ENCODE data around the gene HACE1. TPM values are rescaled to one million over a fixed set of nuclear protein-coding genes. Genes with fewer than 3 reads are reported as not detected.
"Not testable (repeated sequence)": the region's sequence is repeated elsewhere in the genome, so short reads cannot be mapped to it uniquely, and the experiment has no call there.

Gene HACE1
- total RNA-seq, 1 donor, result 9.3 TPM

- not testable (repeated sequence) for H3K4me1 ChIP-seq (ENCODE audit: insufficient read depth, low read length); H3K27me3 ChIP-seq (ENCODE audit: insufficient read depth, low read length); H3K4me3 ChIP-seq (ENCODE audit: low read length); H3K9me3 ChIP-seq (ENCODE audit: low read depth, low read length)
Measured at GRCh38 chr6:104847721-104848120, 12.0 kb downstream of the HACE1 start.

- no peaks in the 10 kb centered on the region for H3K9me3 ChIP-seq (ENCODE audit: low read depth, low read length)
- no peaks in the 10 kb centered on the region for H3K4me1 ChIP-seq (ENCODE audit: insufficient read depth, low read length)
- no peak overlapping the region for H3K4me3 ChIP-seq (ENCODE audit: low read length)
- H3K27me3 ChIP-seq (ENCODE audit: insufficient read depth, low read length), result no peaks in the 10 kb centered on the region
Measured at GRCh38 chr6:104843229-104843628, 16.5 kb downstream of the HACE1 start.

- Histone ChIP-seq H3K4me1 (ENCODE audit: insufficient read depth, low read length) (no peaks in the 10 kb centered on the region), H3K27me3 (ENCODE audit: insufficient read depth, low read length) (no peaks in the 10 kb centered on the region), H3K9me3 (ENCODE audit: low read depth, low read length) (no peaks in the 10 kb centered on the region), H3K4me3 (ENCODE audit: low read length) (no peak overlapping the region)
Measured at GRCh38 chr6:104837158-104837557, 22.6 kb downstream of the HACE1 start.

- not testable (repeated sequence) for H3K4me1 ChIP-seq (ENCODE audit: insufficient read depth, low read length); H3K4me3 ChIP-seq (ENCODE audit: low read length); H3K9me3 ChIP-seq (ENCODE audit: low read depth, low read length); H3K27me3 ChIP-seq (ENCODE audit: insufficient read depth, low read length)
Measured at GRCh38 chr6:104836479-104837020, 23.2 kb downstream of the HACE1 start.

GRCh38 chr6:104835782-104836181 is 23.9 kb downstream of the HACE1 start:
- Histone ChIP-seq H3K4me1 (ENCODE audit: insufficient read depth, low read length) (no peaks in the 10 kb centered on the region), H3K27me3 (ENCODE audit: insufficient read depth, low read length) (no peaks in the 10 kb centered on the region), H3K4me3 (ENCODE audit: low read length) (no peak overlapping the region), H3K9me3 (ENCODE audit: low read depth, low read length) (no peaks in the 10 kb centered on the region)

GRCh38 chr6:104829183-104829958 is 30.3 kb downstream of the HACE1 start:
- no peaks in the 10 kb centered on the region for H3K4me1 ChIP-seq (ENCODE audit: insufficient read depth, low read length)
- H3K4me3 ChIP-seq (ENCODE audit: low read length), result no peak overlapping the region
- no peaks in the 10 kb centered on the region for H3K27me3 ChIP-seq (ENCODE audit: insufficient read depth, low read length)
- no peaks in the 10 kb centered on the region for H3K9me3 ChIP-seq (ENCODE audit: low read depth, low read length)

- Histone ChIP-seq H3K27me3 (ENCODE audit: insufficient read depth, low read length) (no peaks in the 10 kb centered on the region), H3K4me1 (ENCODE audit: insufficient read depth, low read length) (no peaks in the 10 kb centered on the region), H3K9me3 (ENCODE audit: low read depth, low read length) (no peaks in the 10 kb centered on the region), H3K4me3 (ENCODE audit: low read length) (no peak overlapping the region)
Measured at GRCh38 chr6:104828478-104828877, 31.2 kb downstream of the HACE1 start.

- not testable (repeated sequence) for H3K4me1 ChIP-seq (ENCODE audit: insufficient read depth, low read length); H3K9me3 ChIP-seq (ENCODE audit: low read depth, low read length); H3K4me3 ChIP-seq (ENCODE audit: low read length); H3K27me3 ChIP-seq (ENCODE audit: insufficient read depth, low read length)
Measured at GRCh38 chr6:104820820-104821219, 38.9 kb downstream of the HACE1 start.

- no peaks in the 10 kb centered on the region for H3K4me1 ChIP-seq (ENCODE audit: insufficient read depth, low read length)
- no peaks in the 10 kb centered on the region for H3K9me3 ChIP-seq (ENCODE audit: low read depth, low read length)
- no peak overlapping the region for H3K4me3 ChIP-seq (ENCODE audit: low read length)
- H3K27me3 ChIP-seq (ENCODE audit: insufficient read depth, low read length), result no peaks in the 10 kb centered on the region
Measured at GRCh38 chr6:104816125-104816524, 43.6 kb downstream of the HACE1 start.

GRCh38 chr6:104814743-104815142 is 45.0 kb downstream of the HACE1 start:
- H3K27me3 ChIP-seq (ENCODE audit: insufficient read depth, low read length), result no peaks in the 10 kb centered on the region
- H3K4me3 ChIP-seq (ENCODE audit: low read length), result no peak overlapping the region
- H3K9me3 ChIP-seq (ENCODE audit: low read depth, low read length), result no peaks in the 10 kb centered on the region
- no peaks in the 10 kb centered on the region for H3K4me1 ChIP-seq (ENCODE audit: insufficient read depth, low read length)

- Histone ChIP-seq H3K4me1 (ENCODE audit: insufficient read depth, low read length) (no peaks in the 10 kb centered on the region), H3K9me3 (ENCODE audit: low read depth, low read length) (no peaks in the 10 kb centered on the region), H3K4me3 (ENCODE audit: low read length) (no peak overlapping the region), H3K27me3 (ENCODE audit: insufficient read depth, low read length) (no peaks in the 10 kb centered on the region)
Measured at GRCh38 chr6:104813552-104813951, 46.2 kb downstream of the HACE1 start.

- Histone ChIP-seq H3K4me1 (ENCODE audit: insufficient read depth, low read length) (no peaks in the 10 kb centered on the region), H3K27me3 (ENCODE audit: insufficient read depth, low read length) (no peaks in the 10 kb centered on the region), H3K4me3 (ENCODE audit: low read length) (no peak overlapping the region), H3K9me3 (ENCODE audit: low read depth, low read length) (no peaks in the 10 kb centered on the region)
Measured at GRCh38 chr6:104809116-104809515, 50.6 kb downstream of the HACE1 start.

- H3K4me3 ChIP-seq (ENCODE audit: low read length); H3K4me1 ChIP-seq (ENCODE audit: insufficient read depth, low read length); H3K9me3 ChIP-seq (ENCODE audit: low read depth, low read length); H3K27me3 ChIP-seq (ENCODE audit: insufficient read depth, low read length): not testable (repeated sequence)
Measured at GRCh38 chr6:104805335-104805734, 54.4 kb downstream of the HACE1 start.

GRCh38 chr6:104799134-104799657 is 60.5 kb downstream of the HACE1 start:
- H3K9me3 ChIP-seq (ENCODE audit: low read depth, low read length), result no peaks in the 10 kb centered on the region
- no peaks in the 10 kb centered on the region for H3K4me1 ChIP-seq (ENCODE audit: insufficient read depth, low read length)
- no peaks in the 10 kb centered on the region for H3K27me3 ChIP-seq (ENCODE audit: insufficient read depth, low read length)
- no peak overlapping the region for H3K4me3 ChIP-seq (ENCODE audit: low read length)

- Histone ChIP-seq H3K9me3 (ENCODE audit: low read depth, low read length) (no peaks in the 10 kb centered on the region), H3K4me1 (ENCODE audit: insufficient read depth, low read length) (no peaks in the 10 kb centered on the region), H3K27me3 (ENCODE audit: insufficient read depth, low read length) (no peaks in the 10 kb centered on the region)
Measured at GRCh38 chr6:104796031-104796785, 63.5 kb downstream of the HACE1 start.

More at GRCh38 chr6:104796031-104796785, 63.5 kb downstream of the HACE1 start:
- no peak overlapping the region for H3K4me3 ChIP-seq (ENCODE audit: low read length)
